Naive thymus-derived CD4-positive, alpha-beta T cell (primary cell): ENCODE data around the gene PLCH2. TPM values are rescaled to one million over a fixed set of nuclear protein-coding genes. Genes with fewer than 3 reads are reported as not detected.

Experiments
- ATAC-seq: fragments of 150-1000 bp; cut with Tn5 transposase; 2 replicates; pipeline ENCODE4 v1.10.0; 2021; ENCODE audit warnings: mild to moderate bottlenecking, moderate library complexity
- CTCF ChIA-PET: fragments of 350-600 bp; sonication (Branson Sonifier 250); formaldehyde crosslinking; loops from one replicate; lab custom pipeline; 2021; ENCODE audit warnings: antibody characterized with exemption; lab: Charles Lee
- POLR2A ChIA-PET: fragments of 350-600 bp; sonication (Branson Sonifier 250); formaldehyde crosslinking; loops from one replicate; lab custom pipeline; 2021; ENCODE audit warnings: antibody characterized with exemption, inconsistent platforms; lab: Charles Lee
- DNase-seq, 9 donors: peaks; one replicate each; pipeline versions ENCODE4 v3.0.0 to v3.0.0-alpha.2; 2020 to 2022; ENCODE audit warnings: mixed read lengths in 1 of 9
- H3K27ac ChIP-seq: one replicate; pipeline ENCODE4 v1.7.0; 2013; ENCODE audit warnings: mild to moderate bottlenecking, low read depth, low read length, moderate library complexity
- H3K27me3 ChIP-seq, 2 donors: one replicate each; pipeline ENCODE4 v1.7.0; 2013; ENCODE audit warnings: low read length in 2 of 2, mild to moderate bottlenecking in 2 of 2, moderate library complexity in 2 of 2; ENCODE audit not compliant: control insufficient read depth in 2 of 2, insufficient read depth in 2 of 2
- H3K36me3 ChIP-seq, 3 experiments: 1 replicate in 2 of 3; 2 replicates in 1 of 3; pipeline ENCODE4 v1.7.0; 2013; ENCODE audit warnings: low read length in 3 of 3, mild to moderate bottlenecking in 3 of 3, moderate library complexity in 1 of 3; ENCODE audit not compliant: insufficient read depth in 3 of 3, control insufficient read depth in 2 of 3
- H3K4me1 ChIP-seq, 2 donors: one replicate each; pipeline ENCODE4 v1.7.0; 2013; ENCODE audit warnings: low read length in 2 of 2, mild to moderate bottlenecking in 2 of 2, moderate library complexity in 1 of 2; ENCODE audit not compliant: control insufficient read depth in 2 of 2, insufficient read depth in 2 of 2
- H3K4me3 ChIP-seq: 2 replicates; pipeline ENCODE4 v1.7.0; 2013; ENCODE audit warnings: mild to moderate bottlenecking, low read length
- H3K9me3 ChIP-seq, 3 experiments: 1 replicate in 2 of 3; 2 replicates in 1 of 3; pipeline ENCODE4 v1.7.0; 2013; ENCODE audit warnings: low read length in 3 of 3; ENCODE audit not compliant: control insufficient read depth in 2 of 3
- H3K27ac Mint-ChIP-seq, 9 donors: one replicate each; pipeline ENCODE4 v1.8.0; 2020 to 2022; ENCODE audit warnings: mixed read lengths in 9 of 9, mild to moderate bottlenecking in 8 of 9, moderate library complexity in 5 of 9, inconsistent platforms in 2 of 9
- H3K27me3 Mint-ChIP-seq, 5 donors: one replicate each; pipeline ENCODE4 v1.8.0; 2021 to 2022; ENCODE audit warnings: mixed read lengths in 5 of 5, mild to moderate bottlenecking in 1 of 5
- H3K36me3 Mint-ChIP-seq, 5 donors: one replicate each; pipeline ENCODE4 v1.8.0; 2020 to 2022; ENCODE audit warnings: mixed read lengths in 5 of 5, mild to moderate bottlenecking in 3 of 5, inconsistent platforms in 1 of 5
- H3K4me1 Mint-ChIP-seq, 7 donors: one replicate each; pipeline ENCODE4 v1.8.0; 2020 to 2022; ENCODE audit warnings: mixed read lengths in 7 of 7, mild to moderate bottlenecking in 3 of 7, inconsistent platforms in 1 of 7
- H3K4me3 Mint-ChIP-seq, 10 donors: one replicate each; pipeline ENCODE4 v1.8.0; 2020 to 2022; ENCODE audit warnings: mild to moderate bottlenecking in 10 of 10, mixed read lengths in 10 of 10, moderate library complexity in 6 of 10, inconsistent platforms in 2 of 10
- H3K9me3 Mint-ChIP-seq, 11 donors: one replicate each; pipeline ENCODE4 v1.8.0; 2020 to 2022; ENCODE audit warnings: mixed read lengths in 11 of 11, mild to moderate bottlenecking in 4 of 11, inconsistent platforms in 1 of 11, moderate library complexity in 1 of 11
- intact Hi-C, 2 donors: fragments of 100-400 bp; cut with micrococcal nuclease; formaldehyde crosslinking; loops; one replicate each; pipeline ENCODE4 v1.15.1; 2023
- polyA plus RNA-seq, 2 donors: library from polyadenylated mRNA; unstranded; fragments of 300-500 nt; fragmentation: Illumina TruSeq; gene quantifications; one replicate each; pipeline ENCODE4 v1.2.3, GENCODE V29; 2021
- total RNA-seq, 6 experiments: library from RNA in 5 of 6; stranded (reverse) in 5 of 6; gene quantifications; 1 replicate in 5 of 6; 2 replicates in 1 of 6; pipeline ENCODE4 v1.2.3 and lab custom pipeline; 2021 to 2026

Gene PLCH2
- total and polyA plus RNA-seq, 7 experiments from 2014 or later: 0.11 to 37.4 (median 11.8) TPM

- Mint-ChIP-seq H3K27me3 (no peaks in the 10 kb centered on the region), H3K36me3 (peaks cover 9 to 14% (median 13%) of the 10 kb centered on the region in 5 donors), H3K27ac (no peak overlapping the region), H3K4me1 (peaks cover 5 to 20% (median 15%) of the 10 kb centered on the region in 7 donors), H3K9me3 (peaks cover 0 to 14% (median 8%) of the 10 kb centered on the region in 11 donors), H3K4me3 (peak overlapping the region in 1 of 10 donors; percentile 48)
- Histone ChIP-seq H3K36me3 (peaks cover 0 to 7% (median 0%) of the 10 kb centered on the region in 3 experiments), H3K27me3 (no peaks in the 10 kb centered on the region), H3K4me1 (peaks cover 11 to 25% of the 10 kb centered on the region in 2 donors), H3K27ac (no peak overlapping the region), H3K4me3 (no peak overlapping the region), H3K9me3 (peaks cover 0 to 11% (median 0%) of the 10 kb centered on the region in 3 experiments)
- intact Hi-C loops: no loop called here
- ChIA-PET POLR2A (interaction anchor here (1.1 to 1.6 kb wide), 2 partner anchors 10 to 31 kb away, joined by 3 to 5 read pairs; no protein-coding TSS in a partner anchor), CTCF (no interaction called here)
- DNase-seq: no peak
- ATAC-seq: no peak
Measured at GRCh38 chr1:2493218-2493617, 17.1 kb downstream of the PLCH2 start.

- Histone ChIP-seq H3K4me1 (peaks cover 11 to 25% of the 10 kb centered on the region in 2 donors), H3K36me3 (peaks cover 0 to 5% (median 0%) of the 10 kb centered on the region in 3 experiments)
- H3K4me3 Mint-ChIP-seq: peak overlapping the region in 1 of 10 donors; percentile 48
Measured at GRCh38 chr1:2493691-2494322, 17.7 kb downstream of the PLCH2 start.

GRCh38 chr1:2494323-2494693, 18.2 kb downstream of the PLCH2 start:
- intact Hi-C loops: no loop called here
- CTCF ChIA-PET: no interaction called here
- H3K36me3 Mint-ChIP-seq: peaks cover 0 to 5% (median 3%) of the 10 kb centered on the region in 5 donors
- peaks cover 0 to under 1% (median 0%) of the 10 kb centered on the region in 3 experiments for H3K9me3 ChIP-seq
- POLR2A ChIA-PET: interaction anchor here (1.1 to 1.6 kb wide), 2 partner anchors 9 to 30 kb away, joined by 3 to 5 read pairs; no protein-coding TSS in a partner anchor
- no peaks in the 10 kb centered on the region for H3K27me3 Mint-ChIP-seq
- no peaks in the 10 kb centered on the region for H3K27me3 ChIP-seq
- DNase-seq (no peak), ATAC-seq (no peak)
- peaks cover 12 to 29% of the 10 kb centered on the region in 2 donors for H3K4me1 ChIP-seq
- peaks cover 5 to 22% (median 15%) of the 10 kb centered on the region in 7 donors for H3K4me1 Mint-ChIP-seq
- H3K4me3 ChIP-seq: no peak overlapping the region
- peaks cover 0 to under 1% (median 0%) of the 10 kb centered on the region in 3 experiments for H3K36me3 ChIP-seq
- no peak overlapping the region for H3K27ac ChIP-seq
- peaks cover 0 to 3% (median 0%) of the 10 kb centered on the region in 11 donors for H3K9me3 Mint-ChIP-seq
- H3K27ac Mint-ChIP-seq: peak overlapping the region in 4 of 9 donors; percentile 10 to 67 (median 57)
- H3K4me3 Mint-ChIP-seq: no peak overlapping the region

More at GRCh38 chr1:2493691-2494322, 17.7 kb downstream of the PLCH2 start:
- ChIA-PET POLR2A (interaction anchor here (1.1 to 1.6 kb wide), 2 partner anchors 10 to 30 kb away, joined by 3 to 5 read pairs; no protein-coding TSS in a partner anchor), CTCF (no interaction called here)
- Mint-ChIP-seq H3K27ac (peak overlapping the region in 4 of 9 donors; percentile 10 to 67 (median 57)), H3K27me3 (no peaks in the 10 kb centered on the region), H3K36me3 (peaks cover 4 to 10% (median 8%) of the 10 kb centered on the region in 5 donors), H3K4me1 (peaks cover 5 to 20% (median 15%) of the 10 kb centered on the region in 7 donors), H3K9me3 (peaks cover 0 to 8% (median 4%) of the 10 kb centered on the region in 11 donors)
- ATAC-seq: peak; percentile 40
- peaks cover 0 to 5% (median 0%) of the 10 kb centered on the region in 3 experiments for H3K9me3 ChIP-seq
- no peak overlapping the region for H3K27ac ChIP-seq
- peak in 1 of 9 donors; percentile 24 for DNase-seq
- intact Hi-C loops: no loop called here
- no peaks in the 10 kb centered on the region for H3K27me3 ChIP-seq
- H3K4me3 ChIP-seq: no peak overlapping the region

GRCh38 chr1:2495026-2495425, 18.9 kb downstream of the PLCH2 start:
- H3K27me3 Mint-ChIP-seq: no peaks in the 10 kb centered on the region
- intact Hi-C loops: no loop called here

GRCh38 chr1:2495546-2495945, 19.5 kb downstream of the PLCH2 start:
- H3K27me3 Mint-ChIP-seq: no peaks in the 10 kb centered on the region
- H3K27ac Mint-ChIP-seq: no peak overlapping the region
- no peak for ATAC-seq
- ChIA-PET CTCF (no interaction called here), POLR2A (no interaction called here)
- Histone ChIP-seq H3K27me3 (no peaks in the 10 kb centered on the region), H3K36me3 (no peaks in the 10 kb centered on the region), H3K9me3 (no peaks in the 10 kb centered on the region), H3K4me1 (peaks cover 24 to 40% of the 10 kb centered on the region in 2 donors), H3K4me3 (no peak overlapping the region), H3K27ac (no peak overlapping the region)
- DNase-seq: no peak
- H3K4me3 Mint-ChIP-seq: no peak overlapping the region
- H3K9me3 Mint-ChIP-seq: peaks cover 0 to 2% (median 0%) of the 10 kb centered on the region in 11 donors
- peaks cover 13 to 31% (median 24%) of the 10 kb centered on the region in 7 donors for H3K4me1 Mint-ChIP-seq
- intact Hi-C loops: no loop called here
- H3K36me3 Mint-ChIP-seq: no peaks in the 10 kb centered on the region

More at GRCh38 chr1:2495026-2495425, 18.9 kb downstream of the PLCH2 start:
- Mint-ChIP-seq H3K4me1 (peaks cover 8 to 28% (median 19%) of the 10 kb centered on the region in 7 donors), H3K27ac (no peak overlapping the region), H3K9me3 (peaks cover 0 to 2% (median 0%) of the 10 kb centered on the region in 11 donors), H3K36me3 (no peaks in the 10 kb centered on the region), H3K4me3 (peak overlapping the region in 1 of 10 donors; percentile 9)
- Histone ChIP-seq H3K36me3 (no peaks in the 10 kb centered on the region), H3K9me3 (no peaks in the 10 kb centered on the region), H3K27me3 (no peaks in the 10 kb centered on the region), H3K4me1 (peaks cover 19 to 36% of the 10 kb centered on the region in 2 donors), H3K27ac (no peak overlapping the region), H3K4me3 (no peak overlapping the region)
- ATAC-seq (no peak), DNase-seq (no peak)
- ChIA-PET POLR2A (interaction anchor here (0.7 kb wide), 1 partner anchor 53 kb away, joined by 3 read pairs; no protein-coding TSS in a partner anchor), CTCF (no interaction called here)

- Histone ChIP-seq H3K9me3 (no peaks in the 10 kb centered on the region), H3K36me3 (no peaks in the 10 kb centered on the region), H3K27ac (no peak overlapping the region), H3K27me3 (no peaks in the 10 kb centered on the region), H3K4me1 (peaks cover 24 to 40% of the 10 kb centered on the region in 2 donors), H3K4me3 (no peak overlapping the region)
- POLR2A ChIA-PET: no interaction called here
- intact Hi-C loops: no loop called here
- CTCF ChIA-PET: no interaction called here
- H3K36me3 Mint-ChIP-seq: no peaks in the 10 kb centered on the region
- ATAC-seq: peak; percentile 31
- H3K4me3 Mint-ChIP-seq: no peak overlapping the region
- peaks cover 0 to under 1% (median 0%) of the 10 kb centered on the region in 11 donors for H3K9me3 Mint-ChIP-seq
- H3K27me3 Mint-ChIP-seq: no peaks in the 10 kb centered on the region
- H3K27ac Mint-ChIP-seq: peak overlapping the region in 3 of 9 donors; percentile 38 to 57 (median 38)
- peaks cover 13 to 31% (median 24%) of the 10 kb centered on the region in 7 donors for H3K4me1 Mint-ChIP-seq
- DNase-seq: no peak
Measured at GRCh38 chr1:2496087-2496622, 20.1 kb downstream of the PLCH2 start.
